ENCODE results near the gene XKR7.

- no peak for TF ChIP-seq POLR2A (IDR thresholded peaks at IDR 0.05)
- TF ChIP-seq, protein P1, sequence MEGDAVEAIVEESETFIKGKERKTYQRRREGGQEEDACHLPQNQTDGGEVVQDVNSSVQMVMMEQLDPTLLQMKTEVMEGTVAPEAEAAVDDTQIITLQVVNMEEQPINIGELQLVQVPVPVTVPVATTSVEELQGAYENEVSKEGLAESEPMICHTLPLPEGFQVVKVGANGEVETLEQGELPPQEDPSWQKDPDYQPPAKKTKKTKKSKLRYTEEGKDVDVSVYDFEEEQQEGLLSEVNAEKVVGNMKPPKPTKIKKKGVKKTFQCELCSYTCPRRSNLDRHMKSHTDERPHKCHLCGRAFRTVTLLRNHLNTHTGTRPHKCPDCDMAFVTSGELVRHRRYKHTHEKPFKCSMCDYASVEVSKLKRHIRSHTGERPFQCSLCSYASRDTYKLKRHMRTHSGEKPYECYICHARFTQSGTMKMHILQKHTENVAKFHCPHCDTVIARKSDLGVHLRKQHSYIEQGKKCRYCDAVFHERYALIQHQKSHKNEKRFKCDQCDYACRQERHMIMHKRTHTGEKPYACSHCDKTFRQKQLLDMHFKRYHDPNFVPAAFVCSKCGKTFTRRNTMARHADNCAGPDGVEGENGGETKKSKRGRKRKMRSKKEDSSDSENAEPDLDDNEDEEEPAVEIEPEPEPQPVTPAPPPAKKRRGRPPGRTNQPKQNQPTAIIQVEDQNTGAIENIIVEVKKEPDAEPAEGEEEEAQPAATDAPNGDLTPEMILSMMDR (IDR thresholded peaks at IDR 0.05) = no peak
Observed at GRCh38 chr20:31927627-31928159, 40.3 kb upstream of the XKR7 start.

All from esophagus squamous epithelium (tissue), 4 donors.